K562 (cell line): ENCODE measurements around the gene KAZALD1. TPM values are rescaled to one million over a fixed set of nuclear protein-coding genes. Genes with fewer than 3 reads are reported as not detected.

Source experiments
- ATAC-seq: fragments of 200-7000 bp; cut with Tn5 transposase; 3 replicates; pipeline ENCODE4 v1.9.1; 2020; ENCODE audit warnings: moderate library complexity
- BruUV-seq: library from RNA; stranded (reverse); fragments of 400-500 nt; replicated peaks from 2 replicates; lab custom pipeline; 2021; lab: Mats Ljungman, UMichigan
- CTCF ChIA-PET: fragments of 300-600 bp; formaldehyde crosslinking; extraction: SDS; loops from one replicate; lab custom pipeline; 2021; ENCODE audit warnings: low intra/inter-chr PET ratio; lab: Yijun Ruan, JAX
- POLR2A ChIA-PET: fragments of 300-600, 350-650 bp; sonication (Branson Sonifier 250); formaldehyde crosslinking; extraction: SDS; loops from one replicate; lab custom pipeline; 2021; ENCODE audit warnings: antibody characterized with exemption, inconsistent platforms; lab: Yijun Ruan, JAX
- DNase-seq, 4 experiments: peaks; one replicate each; pipeline versions ENCODE4 v3.0.0 to v3.0.0-alpha.2; 2011 to 2018; ENCODE audit warnings: low spot score in 3 of 4, mixed read lengths in 3 of 4; ENCODE audit errors: extremely low read depth in 1 of 4
- FAIRE-seq: peaks from 2 replicates; lab custom pipeline; 2011; peaks lifted over from hg19 to GRCh38; lab: Jason Lieb, UNC
- H2AFZ ChIP-seq: 2 replicates; pipeline ENCODE4 v1.6.0; 2011; ENCODE audit warnings: low read depth, low read length, control low read depth, inconsistent platforms
- H3K27ac ChIP-seq: fragments of 200-600 bp; 3 replicates; pipeline ENCODE4 v1.8.0; 2011; ENCODE audit warnings: low read depth, mild to moderate bottlenecking, control low read depth, inconsistent platforms, low read length, moderate library complexity, mixed read lengths; ENCODE audit errors: extremely low read depth
- H3K27me3 ChIP-seq, 2 experiments: fragments of 300-600 bp in 1 of 2; 2 replicates in 1 of 2; 3 replicates in 1 of 2; pipeline versions ENCODE4 v1.6.0 to v1.8.0; 2011; ENCODE audit warnings: inconsistent platforms in 2 of 2, low read length in 2 of 2, mild to moderate bottlenecking in 1 of 2, mixed read lengths in 1 of 2, moderate library complexity in 1 of 2; ENCODE audit not compliant: control insufficient read depth in 2 of 2, insufficient read depth in 2 of 2
- H3K36me3 ChIP-seq: fragments of 300-600 bp; 3 replicates; pipeline ENCODE4 v1.8.0; 2011; ENCODE audit warnings: mild to moderate bottlenecking, low read length, inconsistent platforms; ENCODE audit not compliant: control insufficient read depth, insufficient read depth
- H3K4me1 ChIP-seq, 2 experiments: fragments of 200-600 bp in 1 of 2; replicated peaks in 1 of 2; 2 replicates in 1 of 2; 3 replicates in 1 of 2; pipeline versions ENCODE4 v1.5.1 to v1.8.0; 2011; ENCODE audit warnings: inconsistent platforms in 2 of 2, low read length in 2 of 2, mild to moderate bottlenecking in 1 of 2, mixed read lengths in 1 of 2, moderate library complexity in 1 of 2; ENCODE audit not compliant: control insufficient read depth in 2 of 2, insufficient read depth in 2 of 2
- H3K4me2 ChIP-seq: 2 replicates; pipeline ENCODE4 v1.6.1; 2011; ENCODE audit warnings: low read length, control low read depth, inconsistent platforms, mixed read lengths; ENCODE audit not compliant: insufficient read depth
- H3K4me3 ChIP-seq: fragments of 200-600 bp; sonication (generic), shearing (Covaris generic); 2 replicates; pipeline ENCODE4 v1.5.1; 2016; ENCODE audit warnings: control low read depth, inconsistent platforms
- H3K79me2 ChIP-seq: fragments of 200-600 bp; 3 replicates; pipeline ENCODE4 v1.8.0; 2011; ENCODE audit warnings: low read length, inconsistent platforms; ENCODE audit not compliant: control insufficient read depth, insufficient read depth
- H3K9ac ChIP-seq, 2 experiments: 2 replicates each; pipeline versions ENCODE4 v1.6.0 to v1.6.1; 2011; ENCODE audit warnings: low read depth in 2 of 2, low read length in 2 of 2, control low read depth in 1 of 2, inconsistent platforms in 1 of 2, mild to moderate bottlenecking in 1 of 2, mixed read lengths in 1 of 2; ENCODE audit not compliant: insufficient read depth in 1 of 2
- H3K9me1 ChIP-seq: one replicate; pipeline ENCODE4 v1.6.0; 2011; ENCODE audit warnings: inconsistent platforms, mild to moderate bottlenecking, low read length, moderate library complexity; ENCODE audit not compliant: control insufficient read depth, insufficient read depth
- H3K9me3 ChIP-seq: replicated peaks from 2 replicates; pipeline ENCODE4 v1.5.1; 2011; ENCODE audit warnings: low read depth, low read length, inconsistent platforms; ENCODE audit not compliant: control insufficient read depth, insufficient read depth
- H4K20me1 ChIP-seq: replicated peaks from 2 replicates; pipeline ENCODE4 v1.6.1; 2011; ENCODE audit warnings: low read length, inconsistent platforms, mixed read lengths; ENCODE audit not compliant: control insufficient read depth, insufficient read depth
- CBFA2T3 ChIP-seq: fragments of 450-650 bp; IDR thresholded peaks from 2 replicates; pipeline ENCODE4 v1.6.1; 2017
- CC2D1A ChIP-seq: fragments of 450-650 bp; IDR thresholded peaks from 2 replicates; pipeline ENCODE4 v1.6.1; 2017; ENCODE audit warnings: mild to moderate bottlenecking
- FOXK2 ChIP-seq, 2 experiments: fragments of 450-650 bp; IDR thresholded peaks in 1 of 2; conservative IDR thresholded peaks in 1 of 2; 2 replicates each; pipeline ENCODE4 v1.6.1; 2016; ENCODE audit warnings: low read depth in 2 of 2, mild to moderate bottlenecking in 1 of 2
- PURB ChIP-seq: sonication (generic); formaldehyde crosslinking; IDR thresholded peaks from 2 replicates; pipeline ENCODE4 v1.9.0; 2021; ENCODE audit warnings: low read depth, mild to moderate bottlenecking, missing genetic modification reagents
- PYGO2 ChIP-seq: fragments of 450-650 bp; IDR thresholded peaks from 2 replicates; pipeline ENCODE4 v1.6.1; 2016; ENCODE audit warnings: mild to moderate bottlenecking, missing genetic modification characterization, moderate library complexity, missing compliant biosample characterization
- RBM39 ChIP-seq: fragments of 200-400 bp; formaldehyde crosslinking; optimal IDR thresholded peaks from 2 replicates; pipeline ENCODE3; 2018; ENCODE audit warnings: low read depth, low read length
- ZFP36 ChIP-seq: fragments of 150-350 bp; IDR thresholded peaks from 2 replicates; pipeline ENCODE4 v1.6.1; 2018; ENCODE audit warnings: low read length, low read depth; ENCODE audit not compliant: partially characterized antibody
- ZKSCAN1 ChIP-seq: fragments of 150-350 bp; IDR thresholded peaks from 2 replicates; pipeline ENCODE4 v1.6.1; 2016; ENCODE audit warnings: low read depth, low read length
- ZNF695 ChIP-seq: fragments of 450-650 bp; formaldehyde crosslinking; IDR thresholded peaks from 2 replicates; pipeline ENCODE4 v1.4.0; 2020; ENCODE audit warnings: mild to moderate bottlenecking, moderate library complexity
- ZSCAN29 ChIP-seq: fragments of 450-650 bp; IDR thresholded peaks from 2 replicates; pipeline ENCODE4 v1.6.1; 2017
- WGBS: fragments of 100-300 bp; shearing (Covaris generic); methylation state at CpG from one replicate; pipeline ENCODE4 v1.1.6; 2016; ENCODE audit warnings: low coverage, mixed read lengths; ENCODE audit not compliant: insufficient coverage; ENCODE audit errors: missing lambda C conversion rate; 5-methylcytosine and 5-hydroxymethylcytosine counted together
- in situ Hi-C: fragments of 300-500 bp; cut with MboI; formaldehyde crosslinking; loops from 4 replicates; pipeline ENCODE4 v1.15.0; 2018; ENCODE audit warnings: inconsistent platforms, mixed read lengths
- intact Hi-C: fragments of 100-400 bp; cut with micrococcal nuclease; formaldehyde crosslinking; loops from 2 replicates; pipeline ENCODE4 v1.14.2; 2022
- polyA plus RNA-seq, 8 experiments: library from polyadenylated mRNA; depleted of rRNA in 4 of 8; stranded (reverse) in 5 of 8; unstranded in 3 of 8; fragments of >200 nt; fragmentation: Nextera tagmentation in 2 of 8; fragmentation: Illumina TruSeq in 1 of 8; extraction: Ambion mirVana in 2 of 8; extraction: Trizol in 1 of 8; gene quantifications; 2 replicates each; pipeline versions ENCODE4 v1.2.1 to v1.2.3, GENCODE V29; 2011 to 2014; ENCODE audit warnings: inconsistent platforms in 1 of 8, missing spikeins in 1 of 8
- total RNA-seq, 7 experiments: library from RNA; depleted of rRNA in 6 of 7; stranded (reverse); fragments of >200 nt in 6 of 7; fragmentation: Illumina TruSeq in 2 of 7; extraction: Trizol in 2 of 7; gene quantifications; 2 replicates each; pipeline versions ENCODE4 v1.2.1 to v1.2.3, GENCODE V29; 2011 to 2021; ENCODE audit warnings: low replicate concordance in 1 of 7
- TF ChIP-seq, protein P1 (sequence below): sonication (generic); formaldehyde crosslinking; IDR thresholded peaks from 2 replicates; pipeline ENCODE4 v1.8.0; 2023; ENCODE audit warnings: missing genetic modification reagents, mild to moderate bottlenecking, borderline replicate concordance

The KAZALD1 gene
- total and polyA plus RNA-seq, 9 of the 15 experiments (the other 6 are each of a cell fraction or from before 2014, with no cell fraction given) = 0.15 to 10.0 (median 4.9) TPM

DNA sequence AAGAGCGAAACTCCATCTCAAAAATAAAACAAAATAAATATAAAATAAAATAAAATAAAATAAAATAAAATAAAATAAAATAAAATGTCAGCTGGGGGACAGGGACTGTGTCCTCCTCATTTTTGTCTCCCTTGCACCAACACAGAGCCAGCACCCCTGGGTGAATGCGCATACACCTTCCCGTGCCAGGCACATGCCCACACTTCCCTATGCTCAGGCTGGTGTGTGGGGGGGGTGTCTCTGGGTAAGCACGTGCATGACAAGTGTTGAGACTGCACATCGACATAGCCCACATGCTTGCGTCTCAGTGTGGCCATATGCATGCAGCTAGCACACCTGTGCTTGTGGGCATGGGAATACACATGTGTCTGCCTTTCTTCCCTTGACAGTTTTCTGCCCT, 44.6 kb downstream of the KAZALD1 start:
- FAIRE-seq (no peak), DNase-seq (no peak), ATAC-seq (no peak)
- POLR2A ChIA-PET = no interaction called here
- 6% methylated on average over 5 of the region's 6 CpGs for WGBS
- H3K9me1 ChIP-seq = no peaks in the 10 kb centered on the region
- H3K4me3 ChIP-seq = no peak overlapping the region
- no peak overlapping the region for H3K27ac ChIP-seq
- no peaks in the 10 kb centered on the region for H3K36me3 ChIP-seq
- CTCF ChIA-PET = no interaction called here
- BruUV-seq = no TSS peak
- TF ChIP-seq, protein P1, sequence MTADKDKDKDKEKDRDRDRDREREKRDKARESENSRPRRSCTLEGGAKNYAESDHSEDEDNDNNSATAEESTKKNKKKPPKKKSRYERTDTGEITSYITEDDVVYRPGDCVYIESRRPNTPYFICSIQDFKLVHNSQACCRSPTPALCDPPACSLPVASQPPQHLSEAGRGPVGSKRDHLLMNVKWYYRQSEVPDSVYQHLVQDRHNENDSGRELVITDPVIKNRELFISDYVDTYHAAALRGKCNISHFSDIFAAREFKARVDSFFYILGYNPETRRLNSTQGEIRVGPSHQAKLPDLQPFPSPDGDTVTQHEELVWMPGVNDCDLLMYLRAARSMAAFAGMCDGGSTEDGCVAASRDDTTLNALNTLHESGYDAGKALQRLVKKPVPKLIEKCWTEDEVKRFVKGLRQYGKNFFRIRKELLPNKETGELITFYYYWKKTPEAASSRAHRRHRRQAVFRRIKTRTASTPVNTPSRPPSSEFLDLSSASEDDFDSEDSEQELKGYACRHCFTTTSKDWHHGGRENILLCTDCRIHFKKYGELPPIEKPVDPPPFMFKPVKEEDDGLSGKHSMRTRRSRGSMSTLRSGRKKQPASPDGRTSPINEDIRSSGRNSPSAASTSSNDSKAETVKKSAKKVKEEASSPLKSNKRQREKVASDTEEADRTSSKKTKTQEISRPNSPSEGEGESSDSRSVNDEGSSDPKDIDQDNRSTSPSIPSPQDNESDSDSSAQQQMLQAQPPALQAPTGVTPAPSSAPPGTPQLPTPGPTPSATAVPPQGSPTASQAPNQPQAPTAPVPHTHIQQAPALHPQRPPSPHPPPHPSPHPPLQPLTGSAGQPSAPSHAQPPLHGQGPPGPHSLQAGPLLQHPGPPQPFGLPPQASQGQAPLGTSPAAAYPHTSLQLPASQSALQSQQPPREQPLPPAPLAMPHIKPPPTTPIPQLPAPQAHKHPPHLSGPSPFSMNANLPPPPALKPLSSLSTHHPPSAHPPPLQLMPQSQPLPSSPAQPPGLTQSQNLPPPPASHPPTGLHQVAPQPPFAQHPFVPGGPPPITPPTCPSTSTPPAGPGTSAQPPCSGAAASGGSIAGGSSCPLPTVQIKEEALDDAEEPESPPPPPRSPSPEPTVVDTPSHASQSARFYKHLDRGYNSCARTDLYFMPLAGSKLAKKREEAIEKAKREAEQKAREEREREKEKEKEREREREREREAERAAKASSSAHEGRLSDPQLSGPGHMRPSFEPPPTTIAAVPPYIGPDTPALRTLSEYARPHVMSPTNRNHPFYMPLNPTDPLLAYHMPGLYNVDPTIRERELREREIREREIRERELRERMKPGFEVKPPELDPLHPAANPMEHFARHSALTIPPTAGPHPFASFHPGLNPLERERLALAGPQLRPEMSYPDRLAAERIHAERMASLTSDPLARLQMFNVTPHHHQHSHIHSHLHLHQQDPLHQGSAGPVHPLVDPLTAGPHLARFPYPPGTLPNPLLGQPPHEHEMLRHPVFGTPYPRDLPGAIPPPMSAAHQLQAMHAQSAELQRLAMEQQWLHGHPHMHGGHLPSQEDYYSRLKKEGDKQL = no peak
- TF ChIP-seq ZSCAN29 = no peak
- TF ChIP-seq CC2D1A = no peak
- no peak for TF ChIP-seq ZKSCAN1
- no peak for TF ChIP-seq ZNF695
- no peak for TF ChIP-seq PURB
- TF ChIP-seq FOXK2 (conservative IDR thresholded peaks at IDR 0.05 in 1 of 2, IDR thresholded peaks at IDR 0.05 in 1 of 2; ENCODE audit: low read depth in 2 of 2) = no peak
- no peak for TF ChIP-seq ZFP36
- TF ChIP-seq RBM39 = no peak
- no peak for TF ChIP-seq CBFA2T3
- no peak for TF ChIP-seq PYGO2 (tag)
- no peaks in the 10 kb centered on the region for H3K4me1 ChIP-seq
- no peaks in the 10 kb centered on the region for H3K79me2 ChIP-seq
- intact Hi-C loops = no loop called here
- H4K20me1 ChIP-seq = no peaks in the 10 kb centered on the region
- H3K9me3 ChIP-seq = no peaks in the 10 kb centered on the region
- no peak overlapping the region for H3K4me2 ChIP-seq
- peaks cover 5 to 31% of the 10 kb centered on the region in 2 experiments for H3K27me3 ChIP-seq
- no peak overlapping the region for H3K9ac ChIP-seq
- in situ Hi-C loops = no loop called here
- H2AFZ ChIP-seq = no peak overlapping the region
